Dendritic cell treated with granulocyte-macrophage colony-stimulating factor and Interleukin-4, amounts not matched to agents 40 ng/mL and 50 ng/mL, for 4 days (primary cell): ENCODE data around the gene TMEM178B.
"Not testable (repeated sequence)": the region's sequence is repeated elsewhere in the genome, so short reads cannot be mapped to it uniquely, and the experiment has no call there.

ENCODE experiments used
- H3K27ac Mint-ChIP-seq: one replicate; pipeline ENCODE4 v1.8.0; 2022; ENCODE audit warnings: mild to moderate bottlenecking, mixed read lengths
- H3K27me3 Mint-ChIP-seq: one replicate; pipeline ENCODE4 v1.8.0; 2022; ENCODE audit warnings: mild to moderate bottlenecking, mixed read lengths
- H3K36me3 Mint-ChIP-seq: one replicate; pipeline ENCODE4 v1.8.0; 2022; ENCODE audit warnings: low read depth, mixed read lengths
- H3K4me1 Mint-ChIP-seq: one replicate; pipeline ENCODE4 v1.8.0; 2022; ENCODE audit warnings: low read depth, mixed read lengths
- H3K4me3 Mint-ChIP-seq: one replicate; pipeline ENCODE4 v1.8.0; 2022; ENCODE audit warnings: mild to moderate bottlenecking, moderate library complexity, mixed read lengths
- H3K9me3 Mint-ChIP-seq: one replicate; pipeline ENCODE4 v1.8.0; 2022; ENCODE audit warnings: mixed read lengths
- intact Hi-C: fragments of 100-400 bp; cut with micrococcal nuclease; formaldehyde crosslinking; loops from one replicate; pipeline ENCODE4 v1.15.0; 2022

TMEM178B gene

DNA sequence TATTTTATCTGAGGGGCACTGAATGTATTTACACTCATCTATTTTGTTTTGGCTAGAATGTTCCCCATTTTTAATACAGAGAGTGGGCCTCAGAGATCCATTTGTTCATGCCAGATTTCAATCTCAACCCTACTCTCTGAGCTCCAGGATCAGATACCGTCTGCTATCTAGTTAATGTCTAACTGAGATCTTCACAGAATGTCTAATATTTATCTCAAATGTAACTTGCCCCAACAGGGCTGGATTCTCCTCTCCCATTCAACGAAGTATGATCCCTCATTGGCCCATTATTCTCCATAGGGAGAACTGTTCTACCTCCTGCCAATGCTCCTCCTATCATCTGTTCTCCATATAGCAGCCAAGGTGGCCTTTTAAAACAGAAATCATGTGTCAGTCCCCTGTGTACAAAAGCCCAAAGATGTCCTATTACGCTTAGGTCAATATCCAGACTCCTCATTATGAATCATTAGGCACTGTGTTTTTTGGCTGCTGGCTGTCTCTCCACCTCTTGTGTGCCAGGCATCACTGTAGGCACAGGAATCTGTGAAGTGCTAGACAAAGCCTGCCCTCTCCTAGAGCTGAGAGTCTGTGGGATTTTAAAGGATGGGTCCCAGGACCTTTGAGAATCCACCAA is 308.0 kb downstream of the TMEM178B start:
- Mint-ChIP-seq H3K36me3 (no peaks in the 10 kb centered on the region), H3K9me3 (no peaks in the 10 kb centered on the region), H3K4me3 (no peak overlapping the region), H3K4me1 (no peaks in the 10 kb centered on the region), H3K27me3 (no peaks in the 10 kb centered on the region), H3K27ac (no peak overlapping the region)
- intact Hi-C loops: no loop called here

GRCh38 chr7:141383356-141383755 is 309.5 kb downstream of the TMEM178B start:
- H3K36me3 Mint-ChIP-seq, H3K4me3 Mint-ChIP-seq, H3K27me3 Mint-ChIP-seq, H3K4me1 Mint-ChIP-seq, intact Hi-C loops, H3K27ac Mint-ChIP-seq, H3K9me3 Mint-ChIP-seq: not testable (repeated sequence)

DNA sequence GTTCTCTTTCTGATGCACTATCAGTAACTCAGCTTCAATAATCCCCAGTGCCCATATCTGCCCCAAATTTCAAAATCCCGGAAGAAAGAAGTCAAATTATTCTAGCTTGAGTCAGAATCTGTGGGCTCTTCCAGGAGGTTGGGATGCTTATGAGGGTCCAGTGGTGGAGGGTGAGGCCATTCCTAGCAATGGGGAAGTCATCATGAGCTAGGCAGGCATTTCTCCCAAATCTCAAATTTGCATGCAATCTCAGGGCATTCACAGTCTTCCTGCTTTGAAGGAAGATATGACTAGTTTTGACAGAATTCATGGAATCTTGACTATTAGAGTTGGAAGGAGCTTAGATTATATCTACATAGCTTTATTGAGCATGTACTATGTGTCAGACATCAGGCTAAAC is 313.0 kb downstream of the TMEM178B start:
- H3K27me3 Mint-ChIP-seq: no peaks in the 10 kb centered on the region
- intact Hi-C loops: no loop called here
- H3K4me3 Mint-ChIP-seq: no peak overlapping the region
- no peaks in the 10 kb centered on the region for H3K9me3 Mint-ChIP-seq
- H3K27ac Mint-ChIP-seq: no peak overlapping the region
- no peaks in the 10 kb centered on the region for H3K36me3 Mint-ChIP-seq
- no peaks in the 10 kb centered on the region for H3K4me1 Mint-ChIP-seq

- no peaks in the 10 kb centered on the region for H3K27me3 Mint-ChIP-seq
- no peak overlapping the region for H3K27ac Mint-ChIP-seq
- no peaks in the 10 kb centered on the region for H3K4me1 Mint-ChIP-seq
- intact Hi-C loops: no loop called here
- H3K9me3 Mint-ChIP-seq: no peaks in the 10 kb centered on the region
- H3K4me3 Mint-ChIP-seq: no peak overlapping the region
- no peaks in the 10 kb centered on the region for H3K36me3 Mint-ChIP-seq
These were observed 313.8 kb downstream of the TMEM178B start for GRCh38 chr7:141387521-141388217.

DNA sequence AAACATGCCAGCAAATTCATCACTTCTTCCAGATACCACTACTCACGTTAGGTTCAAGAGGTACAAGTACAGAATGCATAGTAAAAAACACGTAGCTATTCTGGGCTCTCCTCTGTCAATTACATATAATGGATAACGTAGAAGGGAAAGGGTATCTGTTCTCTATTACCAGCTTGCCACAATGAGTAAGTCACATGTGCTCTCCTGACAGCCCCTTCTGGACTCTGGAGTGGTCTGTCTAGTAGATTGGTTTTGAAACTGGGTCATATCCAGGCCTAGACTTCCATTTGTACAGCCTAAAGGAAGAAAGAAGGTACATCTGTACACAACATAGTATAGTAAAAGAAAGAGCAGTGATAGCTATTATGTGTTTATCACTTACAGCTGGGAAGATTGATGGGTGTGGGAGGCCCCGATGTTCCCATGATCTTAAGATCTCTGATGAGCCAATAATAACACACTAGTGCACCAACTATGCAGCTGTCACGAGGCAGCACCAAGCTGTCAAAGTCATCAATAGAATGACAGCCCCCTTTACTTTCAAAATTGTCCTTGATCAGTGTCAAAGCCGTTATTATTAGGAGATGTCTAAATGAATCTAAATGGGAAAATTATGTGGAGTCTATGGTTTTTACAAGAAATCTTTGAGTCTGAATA is 315.4 kb downstream of the TMEM178B start:
- intact Hi-C loops: no loop called here
- no peak overlapping the region for H3K4me3 Mint-ChIP-seq
- no peaks in the 10 kb centered on the region for H3K4me1 Mint-ChIP-seq
- H3K27ac Mint-ChIP-seq: no peak overlapping the region
- H3K36me3 Mint-ChIP-seq: no peaks in the 10 kb centered on the region
- H3K27me3 Mint-ChIP-seq: no peaks in the 10 kb centered on the region
- no peaks in the 10 kb centered on the region for H3K9me3 Mint-ChIP-seq

- Mint-ChIP-seq H3K4me1 (no peaks in the 10 kb centered on the region), H3K4me3 (no peak overlapping the region), H3K9me3 (no peaks in the 10 kb centered on the region), H3K27ac (no peak overlapping the region), H3K27me3 (no peaks in the 10 kb centered on the region), H3K36me3 (no peaks in the 10 kb centered on the region)
- intact Hi-C loops: no loop called here
These were observed 316.5 kb downstream of the TMEM178B start for GRCh38 chr7:141390339-141390738.

DNA sequence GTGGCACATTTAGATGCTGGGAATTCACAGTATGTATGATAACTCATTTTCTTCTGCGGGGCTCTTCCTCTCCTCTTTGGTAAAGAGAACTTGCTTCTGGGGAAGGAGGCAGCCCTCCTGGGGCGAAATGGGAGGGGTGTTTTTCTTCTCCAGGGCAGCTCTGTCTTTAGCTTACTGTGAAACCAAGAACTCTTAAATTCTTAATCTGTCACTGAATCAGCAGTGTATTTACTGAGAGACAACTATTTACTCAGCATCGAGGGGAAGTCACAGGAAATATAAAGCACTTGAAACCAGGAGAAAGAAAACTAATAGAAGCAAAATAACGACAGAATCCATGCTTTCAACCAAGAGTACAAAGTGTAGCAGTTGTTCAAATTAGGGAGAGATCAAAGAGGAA is 319.2 kb downstream of the TMEM178B start:
- Mint-ChIP-seq H3K4me3 (no peak overlapping the region), H3K36me3 (no peaks in the 10 kb centered on the region), H3K27ac (no peak overlapping the region), H3K4me1 (no peaks in the 10 kb centered on the region), H3K27me3 (peaks cover 2% of the 10 kb centered on the region), H3K9me3 (no peaks in the 10 kb centered on the region)
- intact Hi-C loops: no loop called here

DNA sequence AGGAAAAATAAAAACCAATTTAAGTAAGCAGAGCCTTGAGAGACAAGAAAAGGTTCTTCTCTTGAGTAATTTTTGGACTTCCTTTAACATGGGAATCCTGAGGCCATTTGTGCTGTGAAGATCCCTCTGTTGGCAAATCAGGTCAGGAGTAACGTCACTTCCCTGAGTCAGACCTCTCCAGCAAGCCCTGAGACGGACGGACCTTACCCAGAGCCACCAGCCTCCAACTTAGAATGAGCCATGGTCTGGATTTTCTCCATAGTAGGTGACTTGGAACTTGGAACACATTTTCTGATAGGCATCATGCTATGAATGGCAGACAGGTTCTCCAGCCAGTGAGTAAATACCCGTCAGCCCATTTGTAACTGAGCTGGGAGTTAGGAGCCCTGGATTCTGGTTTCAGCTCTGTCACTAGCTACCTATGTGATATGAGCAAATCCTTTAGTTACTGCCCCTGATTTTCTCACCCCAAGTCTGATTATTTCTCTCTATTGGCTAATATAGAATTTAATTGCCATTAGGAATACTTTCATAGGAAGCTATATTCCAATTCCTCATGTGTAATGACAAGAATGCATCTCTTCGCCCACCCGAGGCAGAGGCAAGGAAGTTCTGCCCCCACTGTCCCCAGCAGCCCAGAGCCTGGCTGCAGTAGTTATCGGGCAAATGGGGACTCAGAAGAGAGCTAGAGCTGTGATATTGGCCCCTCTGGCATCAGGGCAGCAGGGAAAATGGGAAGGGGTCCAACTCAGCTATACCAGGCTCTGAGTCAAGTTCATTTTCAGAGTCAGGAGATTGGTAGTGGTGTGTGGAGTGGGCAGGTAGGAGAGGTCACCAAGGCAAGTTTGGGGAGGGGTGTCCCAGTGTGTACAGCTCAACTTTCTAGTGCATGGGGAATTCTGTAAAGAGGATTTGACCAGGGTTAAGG is 323.6 kb downstream of the TMEM178B start:
- Mint-ChIP-seq H3K4me1 (no peaks in the 10 kb centered on the region), H3K9me3 (no peaks in the 10 kb centered on the region), H3K27ac (no peak overlapping the region), H3K27me3 (peaks cover 2% of the 10 kb centered on the region), H3K36me3 (no peaks in the 10 kb centered on the region), H3K4me3 (no peak overlapping the region)
- intact Hi-C loops: no loop called here

- intact Hi-C loops: no loop called here
- H3K27me3 Mint-ChIP-seq: peaks cover 2% of the 10 kb centered on the region
- no peaks in the 10 kb centered on the region for H3K4me1 Mint-ChIP-seq
- no peaks in the 10 kb centered on the region for H3K9me3 Mint-ChIP-seq
- H3K27ac Mint-ChIP-seq: no peak overlapping the region
- H3K36me3 Mint-ChIP-seq: no peaks in the 10 kb centered on the region
- H3K4me3 Mint-ChIP-seq: no peak overlapping the region
These were observed 326.5 kb downstream of the TMEM178B start for GRCh38 chr7:141400356-141400755.

- Mint-ChIP-seq H3K27ac (no peak overlapping the region), H3K9me3 (no peaks in the 10 kb centered on the region), H3K36me3 (no peaks in the 10 kb centered on the region), H3K27me3 (peaks cover 2% of the 10 kb centered on the region), H3K4me3 (no peak overlapping the region), H3K4me1 (no peaks in the 10 kb centered on the region)
- intact Hi-C loops: no loop called here
These were observed 328.6 kb downstream of the TMEM178B start for GRCh38 chr7:141402277-141402996.

DNA sequence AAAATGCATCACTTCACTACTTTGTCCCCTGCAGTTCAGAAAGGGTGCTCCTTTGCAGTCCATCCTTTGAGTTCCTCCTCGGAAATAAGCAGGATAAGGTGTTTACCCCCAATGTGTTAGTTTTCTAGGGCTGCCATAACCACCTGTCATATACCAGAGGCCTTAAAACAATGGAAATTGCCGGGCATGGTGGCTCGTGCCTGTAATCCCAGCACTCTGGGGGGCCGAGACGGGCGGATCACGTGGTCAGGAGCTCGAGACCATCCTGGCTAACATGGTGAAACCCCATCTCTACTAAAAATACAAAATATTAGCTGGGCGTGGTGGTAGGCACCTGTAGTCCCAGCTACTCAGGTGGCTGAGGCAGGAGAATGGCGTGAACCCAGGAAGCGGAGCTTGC is 330.0 kb downstream of the TMEM178B start:
- intact Hi-C loops, H3K27me3 Mint-ChIP-seq, H3K4me3 Mint-ChIP-seq, H3K9me3 Mint-ChIP-seq, H3K27ac Mint-ChIP-seq, H3K36me3 Mint-ChIP-seq, H3K4me1 Mint-ChIP-seq: not testable (repeated sequence)

DNA sequence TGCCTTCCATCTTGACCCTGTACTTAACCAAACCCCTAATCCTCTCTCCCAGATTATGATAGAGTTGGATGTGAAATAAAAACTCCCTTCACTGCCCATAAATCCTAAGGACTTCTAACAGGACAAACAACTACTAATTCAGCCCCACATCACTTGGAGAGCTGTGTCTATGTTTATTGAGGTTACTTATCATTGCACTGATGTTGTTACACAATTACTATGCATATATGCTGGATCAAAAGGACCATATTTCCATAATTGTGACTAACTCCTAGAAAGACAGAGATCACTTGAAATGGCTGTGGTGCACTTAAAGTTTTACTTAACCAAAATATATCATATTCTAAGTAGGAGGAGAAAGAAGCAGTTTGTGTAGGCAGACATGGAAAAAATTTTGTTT is 332.5 kb downstream of the TMEM178B start:
- H3K27me3 Mint-ChIP-seq: peaks cover 7% of the 10 kb centered on the region
- no peaks in the 10 kb centered on the region for H3K4me1 Mint-ChIP-seq
- no peaks in the 10 kb centered on the region for H3K9me3 Mint-ChIP-seq
- intact Hi-C loops: no loop called here
- H3K27ac Mint-ChIP-seq: no peak overlapping the region
- no peak overlapping the region for H3K4me3 Mint-ChIP-seq
- no peaks in the 10 kb centered on the region for H3K36me3 Mint-ChIP-seq

- H3K27me3 Mint-ChIP-seq: peaks cover 7% of the 10 kb centered on the region
- H3K4me3 Mint-ChIP-seq: no peak overlapping the region
- H3K27ac Mint-ChIP-seq: no peak overlapping the region
- no peaks in the 10 kb centered on the region for H3K36me3 Mint-ChIP-seq
- no peaks in the 10 kb centered on the region for H3K9me3 Mint-ChIP-seq
- no peaks in the 10 kb centered on the region for H3K4me1 Mint-ChIP-seq
- intact Hi-C loops: no loop called here
These were observed 334.0 kb downstream of the TMEM178B start for GRCh38 chr7:141407893-141408292.
